Measurements from ENCODE around the gene CADPS2.

CADPS2 gene

DNA sequence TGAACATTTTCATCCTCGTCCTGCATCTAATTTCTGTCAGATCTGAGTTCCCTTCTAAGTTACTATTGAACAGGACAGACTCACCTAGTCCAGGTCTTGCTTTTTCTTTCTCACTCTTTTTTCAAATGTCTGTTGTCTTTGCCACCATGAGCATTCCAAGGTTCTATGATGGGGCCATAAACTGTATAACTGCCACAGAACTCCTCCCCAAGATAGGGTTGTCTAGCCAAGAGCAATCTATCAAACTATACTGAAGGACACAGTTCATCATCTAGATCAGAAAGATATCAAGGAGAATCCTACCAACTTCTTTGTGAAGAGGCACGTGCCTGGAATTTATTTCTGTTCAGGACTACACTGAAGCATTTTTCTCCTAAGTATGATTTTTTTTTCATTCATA, 531.6 kb downstream of the CADPS2 start:
- TF ChIP-seq, protein P1, sequence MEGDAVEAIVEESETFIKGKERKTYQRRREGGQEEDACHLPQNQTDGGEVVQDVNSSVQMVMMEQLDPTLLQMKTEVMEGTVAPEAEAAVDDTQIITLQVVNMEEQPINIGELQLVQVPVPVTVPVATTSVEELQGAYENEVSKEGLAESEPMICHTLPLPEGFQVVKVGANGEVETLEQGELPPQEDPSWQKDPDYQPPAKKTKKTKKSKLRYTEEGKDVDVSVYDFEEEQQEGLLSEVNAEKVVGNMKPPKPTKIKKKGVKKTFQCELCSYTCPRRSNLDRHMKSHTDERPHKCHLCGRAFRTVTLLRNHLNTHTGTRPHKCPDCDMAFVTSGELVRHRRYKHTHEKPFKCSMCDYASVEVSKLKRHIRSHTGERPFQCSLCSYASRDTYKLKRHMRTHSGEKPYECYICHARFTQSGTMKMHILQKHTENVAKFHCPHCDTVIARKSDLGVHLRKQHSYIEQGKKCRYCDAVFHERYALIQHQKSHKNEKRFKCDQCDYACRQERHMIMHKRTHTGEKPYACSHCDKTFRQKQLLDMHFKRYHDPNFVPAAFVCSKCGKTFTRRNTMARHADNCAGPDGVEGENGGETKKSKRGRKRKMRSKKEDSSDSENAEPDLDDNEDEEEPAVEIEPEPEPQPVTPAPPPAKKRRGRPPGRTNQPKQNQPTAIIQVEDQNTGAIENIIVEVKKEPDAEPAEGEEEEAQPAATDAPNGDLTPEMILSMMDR (IDR thresholded peaks at IDR 0.05): no peak

DNA sequence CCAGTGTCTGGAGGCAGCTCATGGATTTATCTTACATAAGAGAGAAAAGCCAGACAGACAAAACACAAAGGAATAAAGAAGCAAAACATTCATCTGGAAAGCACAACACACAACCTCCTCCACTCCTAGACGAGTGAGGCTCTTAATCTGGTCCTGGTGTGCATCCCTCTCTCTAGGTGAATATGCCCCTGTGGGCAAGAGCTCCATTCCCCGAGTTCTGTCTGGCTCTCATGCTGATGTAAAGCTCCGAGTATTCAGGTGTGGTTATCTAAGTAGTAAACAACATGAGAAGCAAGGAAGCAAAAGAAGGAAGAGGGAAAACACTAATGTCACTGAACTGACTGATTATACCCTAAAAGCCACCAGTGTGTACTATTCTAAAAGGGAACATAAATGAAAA, 533.8 kb downstream of the CADPS2 start:
- TF ChIP-seq, protein P1 (IDR thresholded peaks at IDR 0.05): no peak

DNA sequence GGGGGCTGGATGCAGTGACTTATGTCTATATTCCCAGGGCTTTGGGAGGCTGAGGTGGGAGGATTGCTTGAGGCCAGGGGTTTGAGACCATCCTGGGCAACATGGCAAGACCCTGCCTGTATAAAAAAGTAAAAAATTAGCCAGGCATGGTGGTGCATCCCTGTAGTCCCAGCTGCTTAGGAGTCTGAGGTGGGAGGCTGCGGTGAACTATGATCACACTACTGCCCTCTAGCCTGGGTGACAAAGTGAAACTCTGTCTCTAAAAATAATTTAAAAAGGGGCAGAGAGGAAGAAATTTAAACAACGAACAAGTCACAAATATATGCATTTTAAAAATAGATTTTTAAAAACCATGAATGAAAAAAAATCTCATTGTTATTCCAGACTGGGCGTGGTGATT, 535.6 kb downstream of the CADPS2 start:
- TF ChIP-seq, protein P1 (IDR thresholded peaks at IDR 0.05): no peak

DNA sequence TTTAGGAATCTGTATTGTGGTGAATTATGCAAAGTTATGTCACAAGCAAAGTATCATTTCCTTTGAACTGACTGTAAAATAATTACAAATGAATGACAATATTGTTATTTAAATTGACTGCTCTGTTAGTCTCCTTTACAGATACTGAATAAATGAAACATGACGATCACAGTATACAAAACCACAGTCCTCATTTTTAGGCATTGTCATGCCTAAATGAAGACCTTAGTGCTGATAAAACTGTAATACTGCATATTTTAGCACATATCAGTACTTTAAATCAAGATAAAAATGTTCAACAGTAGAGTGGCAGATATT, 542.0 kb downstream of the CADPS2 start:
- TF ChIP-seq, protein P1 (IDR thresholded peaks at IDR 0.05): no peak

DNA sequence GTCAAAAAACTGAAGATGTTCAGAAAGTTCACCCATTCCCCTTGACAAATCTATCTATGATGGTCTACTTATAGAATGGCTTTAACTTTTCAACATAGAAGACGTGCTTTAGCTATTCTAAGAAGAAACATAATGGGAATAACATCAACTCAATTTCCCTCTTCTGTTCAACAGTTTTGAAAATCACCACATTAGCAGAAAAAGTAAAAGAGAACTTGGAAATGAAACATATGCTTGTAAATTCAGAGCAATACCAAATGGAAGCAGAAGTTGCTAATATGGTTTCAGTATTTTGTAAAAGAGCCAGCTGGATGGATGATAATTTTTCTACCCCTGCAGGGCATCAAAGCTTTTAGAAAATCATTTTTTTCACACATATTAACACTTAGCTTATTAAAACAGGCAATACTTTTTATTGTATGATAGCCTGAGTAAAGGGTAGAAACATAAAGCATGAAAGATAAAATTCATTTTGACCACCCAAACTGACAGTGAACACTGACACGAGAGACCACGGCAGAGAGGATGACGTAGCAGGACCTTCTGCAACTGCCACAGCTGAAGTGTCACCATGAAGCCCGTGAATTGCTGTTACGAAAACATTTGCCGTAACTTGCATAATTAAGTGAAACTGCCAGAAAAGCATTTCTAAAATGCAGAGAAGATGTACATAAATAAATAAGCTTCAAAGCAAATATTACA, 542.5 kb downstream of the CADPS2 start:
- TF ChIP-seq, protein P1 (IDR thresholded peaks at IDR 0.05): no peak

DNA sequence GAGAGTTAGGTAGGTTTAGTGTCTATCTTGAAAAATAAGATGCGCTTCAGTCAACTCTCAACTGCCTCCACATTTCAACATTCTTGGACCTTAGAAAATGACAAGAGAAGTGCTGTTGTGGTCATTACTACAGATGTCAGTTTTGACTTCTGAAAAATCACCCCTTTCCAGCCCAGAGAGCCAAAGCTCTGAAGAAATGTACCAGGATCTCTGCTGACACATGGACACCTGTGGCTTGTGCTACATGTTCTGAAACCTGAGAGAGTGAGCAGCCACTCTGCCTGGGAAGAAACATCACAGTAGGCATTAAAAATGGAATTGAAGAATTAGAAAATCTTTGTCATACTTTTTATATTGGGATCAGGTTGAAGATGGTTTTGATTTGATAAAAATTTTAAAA, 545.8 kb downstream of the CADPS2 start:
- TF ChIP-seq, protein P1 (IDR thresholded peaks at IDR 0.05): no peak

DNA sequence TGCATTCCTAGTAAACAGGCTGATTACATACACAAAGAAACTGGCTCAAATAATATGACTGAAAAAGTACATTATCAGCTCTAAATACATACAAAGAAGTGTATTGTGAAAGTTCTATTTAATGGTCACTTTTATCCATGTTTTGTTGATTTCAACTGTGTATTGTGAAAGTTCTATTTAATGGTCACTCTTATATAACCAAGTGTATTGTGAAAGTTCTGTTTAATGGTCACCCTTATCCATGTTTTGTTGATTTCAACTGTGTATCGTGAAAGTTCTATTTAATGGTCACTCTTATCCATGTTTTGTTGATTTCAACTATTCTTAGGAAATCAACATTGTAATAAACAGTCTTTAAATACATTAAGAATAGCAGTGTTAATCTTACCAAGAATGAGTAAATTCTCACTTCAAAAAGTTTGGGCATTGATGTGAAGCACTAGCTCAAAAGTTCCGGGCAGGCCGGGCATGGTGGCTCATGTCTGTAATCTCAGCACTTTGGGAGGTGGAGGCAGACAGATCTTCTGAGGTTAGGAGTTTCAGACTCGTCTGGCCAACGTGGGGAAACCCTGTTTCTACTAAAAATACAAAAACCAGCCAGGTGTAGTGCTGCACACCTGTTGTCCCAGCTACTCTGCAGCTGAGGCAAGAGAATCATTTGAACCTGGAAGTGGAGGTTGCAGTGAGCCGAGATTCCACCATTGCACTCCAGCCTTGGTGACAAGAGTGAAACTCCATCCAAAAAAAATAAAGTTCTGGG, 546.9 kb downstream of the CADPS2 start:
- TF ChIP-seq, protein P1 (IDR thresholded peaks at IDR 0.05): no peak
